ENCODE data around the gene CD8B. TPM values are rescaled to one million over a fixed set of nuclear protein-coding genes. Genes with fewer than 3 reads are reported as not detected.

Gene CD8B
- total and polyA plus RNA-seq, 2 of the 13 experiments (the other 11 are each of a cell fraction or from before 2014, with no cell fraction given), result 0.04 TPM; not detected in 1

DNA sequence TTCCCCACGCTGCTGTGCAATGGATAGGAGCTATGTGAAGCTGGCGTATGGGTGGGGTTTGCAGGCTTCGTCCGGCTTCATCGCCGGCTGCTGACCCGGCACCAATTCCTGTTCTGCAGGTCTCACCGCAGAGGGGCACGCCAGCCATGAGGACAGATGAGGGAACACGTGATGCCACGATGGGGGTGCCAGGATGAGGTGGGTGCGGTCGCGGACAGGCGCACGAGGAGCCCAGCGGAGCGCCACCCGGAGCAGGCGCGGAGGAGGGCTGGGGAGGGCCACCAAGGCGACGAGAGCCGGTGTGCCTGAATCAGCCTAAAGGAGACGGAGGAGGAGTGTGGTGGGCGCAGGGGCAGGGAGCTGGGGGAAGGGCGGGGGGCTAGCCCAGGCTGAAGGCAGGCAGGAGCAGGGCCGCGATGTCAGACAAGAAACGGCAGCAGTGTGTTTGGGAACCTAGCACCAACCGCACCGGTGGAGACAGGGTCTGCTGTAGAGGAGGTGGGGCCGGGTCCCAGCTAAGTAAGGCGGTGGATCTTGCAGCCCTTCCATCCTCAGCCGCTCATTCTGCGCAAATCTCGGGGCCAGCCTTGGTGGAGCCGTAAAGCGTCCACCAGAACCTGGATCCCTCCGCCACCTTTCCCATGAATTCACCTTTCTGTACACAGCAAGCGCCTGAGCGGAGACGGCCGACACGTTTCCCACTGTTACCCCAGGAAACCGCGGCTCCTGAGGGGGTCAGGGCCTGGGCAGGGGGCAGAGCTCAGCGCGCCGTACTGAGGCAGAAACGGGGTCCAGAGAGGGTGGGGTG lies 54.0 kb downstream of the CD8B start (continued):
- TF ChIP-seq SP1 (IDR thresholded peaks at IDR 0.05) (no peak), SP1 (CRISPR knock-in tag; IDR thresholded peaks at IDR 0.05) (no peak), ARNTL (CRISPR knock-in tag; IDR thresholded peaks at IDR 0.05) (no peak), MYC (CRISPR knock-in tag; IDR thresholded peaks at IDR 0.05; ENCODE audit: borderline replicate concordance) (peak; percentile 82), ETV5 (CRISPR knock-in tag; IDR thresholded peaks at IDR 0.05; ENCODE audit: borderline replicate concordance) (no peak), TOPORS (CRISPR knock-in tag; IDR thresholded peaks at IDR 0.05) (0 out of 2 replicates have a peak, but pooled peaks have one; percentile 6), FIP1L1 (IDR thresholded peaks at IDR 0.05; ENCODE audit: borderline replicate concordance, insufficient read depth, low read depth, low read length) (no peak), ZNF510 (CRISPR knock-in tag; IDR thresholded peaks at IDR 0.05; ENCODE audit: low read depth) (no peak; the same call in 1 of the 2 replicates), ZNF780A (CRISPR knock-in tag; IDR thresholded peaks at IDR 0.05) (0 out of 2 replicates have a peak, but pooled peaks have one; percentile 43), NKX3-1 (CRISPR knock-in tag; IDR thresholded peaks at IDR 0.05) (no peak), KDM6A (CRISPR knock-in tag; IDR thresholded peaks at IDR 0.05; ENCODE audit: low read depth) (no peak)
- TF ChIP-seq, protein P1, sequence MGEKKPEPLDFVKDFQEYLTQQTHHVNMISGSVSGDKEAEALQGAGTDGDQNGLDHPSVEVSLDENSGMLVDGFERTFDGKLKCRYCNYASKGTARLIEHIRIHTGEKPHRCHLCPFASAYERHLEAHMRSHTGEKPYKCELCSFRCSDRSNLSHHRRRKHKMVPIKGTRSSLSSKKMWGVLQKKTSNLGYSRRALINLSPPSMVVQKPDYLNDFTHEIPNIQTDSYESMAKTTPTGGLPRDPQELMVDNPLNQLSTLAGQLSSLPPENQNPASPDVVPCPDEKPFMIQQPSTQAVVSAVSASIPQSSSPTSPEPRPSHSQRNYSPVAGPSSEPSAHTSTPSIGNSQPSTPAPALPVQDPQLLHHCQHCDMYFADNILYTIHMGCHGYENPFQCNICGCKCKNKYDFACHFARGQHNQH (CRISPR knock-in tag; IDR thresholded peaks at IDR 0.05), result no peak
- TF ChIP-seq, protein P2, sequence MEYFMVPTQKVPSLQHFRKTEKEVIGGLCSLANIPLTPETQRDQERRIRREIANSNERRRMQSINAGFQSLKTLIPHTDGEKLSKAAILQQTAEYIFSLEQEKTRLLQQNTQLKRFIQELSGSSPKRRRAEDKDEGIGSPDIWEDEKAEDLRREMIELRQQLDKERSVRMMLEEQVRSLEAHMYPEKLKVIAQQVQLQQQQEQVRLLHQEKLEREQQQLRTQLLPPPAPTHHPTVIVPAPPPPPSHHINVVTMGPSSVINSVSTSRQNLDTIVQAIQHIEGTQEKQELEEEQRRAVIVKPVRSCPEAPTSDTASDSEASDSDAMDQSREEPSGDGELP (IDR thresholded peaks at IDR 0.05; ENCODE audit: borderline replicate concordance, low read depth), result no peak
- TF ChIP-seq, protein P3, sequence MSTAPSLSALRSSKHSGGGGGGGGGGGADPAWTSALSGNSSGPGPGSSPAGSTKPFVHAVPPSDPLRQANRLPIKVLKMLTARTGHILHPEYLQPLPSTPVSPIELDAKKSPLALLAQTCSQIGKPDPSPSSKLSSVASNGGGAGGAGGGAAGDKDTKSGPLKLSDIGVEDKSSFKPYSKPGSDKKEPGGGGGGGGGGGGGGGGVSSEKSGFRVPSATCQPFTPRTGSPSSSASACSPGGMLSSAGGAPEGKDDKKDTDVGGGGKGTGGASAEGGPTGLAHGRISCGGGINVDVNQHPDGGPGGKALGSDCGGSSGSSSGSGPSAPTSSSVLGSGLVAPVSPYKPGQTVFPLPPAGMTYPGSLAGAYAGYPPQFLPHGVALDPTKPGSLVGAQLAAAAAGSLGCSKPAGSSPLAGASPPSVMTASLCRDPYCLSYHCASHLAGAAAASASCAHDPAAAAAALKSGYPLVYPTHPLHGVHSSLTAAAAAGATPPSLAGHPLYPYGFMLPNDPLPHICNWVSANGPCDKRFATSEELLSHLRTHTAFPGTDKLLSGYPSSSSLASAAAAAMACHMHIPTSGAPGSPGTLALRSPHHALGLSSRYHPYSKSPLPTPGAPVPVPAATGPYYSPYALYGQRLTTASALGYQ (CRISPR knock-in tag; IDR thresholded peaks at IDR 0.05), result no peak
- TF ChIP-seq, protein P4, sequence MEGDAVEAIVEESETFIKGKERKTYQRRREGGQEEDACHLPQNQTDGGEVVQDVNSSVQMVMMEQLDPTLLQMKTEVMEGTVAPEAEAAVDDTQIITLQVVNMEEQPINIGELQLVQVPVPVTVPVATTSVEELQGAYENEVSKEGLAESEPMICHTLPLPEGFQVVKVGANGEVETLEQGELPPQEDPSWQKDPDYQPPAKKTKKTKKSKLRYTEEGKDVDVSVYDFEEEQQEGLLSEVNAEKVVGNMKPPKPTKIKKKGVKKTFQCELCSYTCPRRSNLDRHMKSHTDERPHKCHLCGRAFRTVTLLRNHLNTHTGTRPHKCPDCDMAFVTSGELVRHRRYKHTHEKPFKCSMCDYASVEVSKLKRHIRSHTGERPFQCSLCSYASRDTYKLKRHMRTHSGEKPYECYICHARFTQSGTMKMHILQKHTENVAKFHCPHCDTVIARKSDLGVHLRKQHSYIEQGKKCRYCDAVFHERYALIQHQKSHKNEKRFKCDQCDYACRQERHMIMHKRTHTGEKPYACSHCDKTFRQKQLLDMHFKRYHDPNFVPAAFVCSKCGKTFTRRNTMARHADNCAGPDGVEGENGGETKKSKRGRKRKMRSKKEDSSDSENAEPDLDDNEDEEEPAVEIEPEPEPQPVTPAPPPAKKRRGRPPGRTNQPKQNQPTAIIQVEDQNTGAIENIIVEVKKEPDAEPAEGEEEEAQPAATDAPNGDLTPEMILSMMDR (CRISPR knock-in tag; IDR thresholded peaks at IDR 0.05), result peak; percentile 43
- TF ChIP-seq, protein P5, sequence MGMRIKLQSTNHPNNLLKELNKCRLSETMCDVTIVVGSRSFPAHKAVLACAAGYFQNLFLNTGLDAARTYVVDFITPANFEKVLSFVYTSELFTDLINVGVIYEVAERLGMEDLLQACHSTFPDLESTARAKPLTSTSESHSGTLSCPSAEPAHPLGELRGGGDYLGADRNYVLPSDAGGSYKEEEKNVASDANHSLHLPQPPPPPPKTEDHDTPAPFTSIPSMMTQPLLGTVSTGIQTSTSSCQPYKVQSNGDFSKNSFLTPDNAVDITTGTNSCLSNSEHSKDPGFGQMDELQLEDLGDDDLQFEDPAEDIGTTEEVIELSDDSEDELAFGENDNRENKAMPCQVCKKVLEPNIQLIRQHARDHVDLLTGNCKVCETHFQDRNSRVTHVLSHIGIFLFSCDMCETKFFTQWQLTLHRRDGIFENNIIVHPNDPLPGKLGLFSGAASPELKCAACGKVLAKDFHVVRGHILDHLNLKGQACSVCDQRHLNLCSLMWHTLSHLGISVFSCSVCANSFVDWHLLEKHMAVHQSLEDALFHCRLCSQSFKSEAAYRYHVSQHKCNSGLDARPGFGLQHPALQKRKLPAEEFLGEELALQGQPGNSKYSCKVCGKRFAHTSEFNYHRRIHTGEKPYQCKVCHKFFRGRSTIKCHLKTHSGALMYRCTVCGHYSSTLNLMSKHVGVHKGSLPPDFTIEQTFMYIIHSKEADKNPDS (CRISPR knock-in tag; IDR thresholded peaks at IDR 0.05), result no peak
- TF ChIP-seq, protein P6, sequence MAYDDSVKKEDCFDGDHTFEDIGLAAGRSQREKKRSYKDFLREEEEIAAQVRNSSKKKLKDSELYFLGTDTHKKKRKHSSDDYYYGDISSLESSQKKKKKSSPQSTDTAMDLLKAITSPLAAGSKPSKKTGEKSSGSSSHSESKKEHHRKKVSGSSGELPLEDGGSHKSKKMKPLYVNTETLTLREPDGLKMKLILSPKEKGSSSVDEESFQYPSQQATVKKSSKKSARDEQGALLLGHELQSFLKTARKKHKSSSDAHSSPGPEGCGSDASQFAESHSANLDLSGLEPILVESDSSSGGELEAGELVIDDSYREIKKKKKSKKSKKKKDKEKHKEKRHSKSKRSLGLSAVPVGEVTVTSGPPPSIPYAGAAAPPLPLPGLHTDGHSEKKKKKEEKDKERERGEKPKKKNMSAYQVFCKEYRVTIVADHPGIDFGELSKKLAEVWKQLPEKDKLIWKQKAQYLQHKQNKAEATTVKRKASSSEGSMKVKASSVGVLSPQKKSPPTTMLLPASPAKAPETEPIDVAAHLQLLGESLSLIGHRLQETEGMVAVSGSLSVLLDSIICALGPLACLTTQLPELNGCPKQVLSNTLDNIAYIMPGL (CRISPR knock-in tag; IDR thresholded peaks at IDR 0.05; ENCODE audit: borderline replicate concordance in 1 of 2, low read depth in 1 of 2), result peak in 1 of 2 experiments; percentile 75; a peak in 2 of 4 replicates
- TF ChIP-seq, protein P7, sequence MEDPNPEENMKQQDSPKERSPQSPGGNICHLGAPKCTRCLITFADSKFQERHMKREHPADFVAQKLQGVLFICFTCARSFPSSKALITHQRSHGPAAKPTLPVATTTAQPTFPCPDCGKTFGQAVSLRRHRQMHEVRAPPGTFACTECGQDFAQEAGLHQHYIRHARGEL (CRISPR knock-in tag; IDR thresholded peaks at IDR 0.05), result no peak
